A549 (cell line): ENCODE data around the gene SDC4. TPM values are rescaled to one million over a fixed set of nuclear protein-coding genes. Genes with fewer than 3 reads are reported as not detected.

Experiments
- BHLHE40 ChIP-seq: IDR thresholded peaks from 2 replicates; pipeline ENCODE4 v1.6.1; 2012; ENCODE audit warnings: low read depth, low read length, inconsistent platforms
- CBX2 ChIP-seq: fragments of 200-600 bp; sonication (generic); IDR thresholded peaks from 2 replicates; pipeline ENCODE4 v1.6.1; 2016; ENCODE audit warnings: low read depth, mild to moderate bottlenecking, borderline replicate concordance
- EHF ChIP-seq: fragments of 250-450 bp; sonication (Bioruptor Pico); IDR thresholded peaks from 2 replicates; pipeline ENCODE4 v1.5.0; 2020; ENCODE audit warnings: mild to moderate bottlenecking
- FOSL2 ChIP-seq, 2 experiments: fragments of 450-650 bp in 1 of 2; fragments of >200 bp in 1 of 2; sonication (Bioruptor Twin) in 1 of 2; formaldehyde crosslinking; IDR thresholded peaks; 2 replicates each; pipeline versions ENCODE4 v1.5.0 to v1.6.1; 2016 to 2020; ENCODE audit warnings: mild to moderate bottlenecking in 1 of 2, moderate library complexity in 1 of 2
- GATA3 ChIP-seq: IDR thresholded peaks from 2 replicates; pipeline ENCODE4 v1.6.1; 2012; ENCODE audit warnings: borderline replicate concordance
- HDAC2 ChIP-seq: fragments of 200-600 bp; sonication (generic); IDR thresholded peaks from 2 replicates; pipeline ENCODE4 v1.6.1; 2016
- HOXB13 ChIP-seq: fragments of 250-450 bp; sonication (Bioruptor Pico); IDR thresholded peaks from 2 replicates; pipeline ENCODE4 v1.5.0; 2020; ENCODE audit warnings: low read depth, mild to moderate bottlenecking, moderate library complexity
- HOXB5 ChIP-seq: fragments of 250-450 bp; sonication (Bioruptor Pico); IDR thresholded peaks from 2 replicates; pipeline ENCODE4 v1.5.0; 2020; ENCODE audit warnings: mild to moderate bottlenecking, moderate library complexity
- JUN ChIP-seq, 2 experiments: fragments of >200 bp; sonication (Bioruptor Twin); formaldehyde crosslinking; IDR thresholded peaks; 2 replicates in 1 of 2; 3 replicates in 1 of 2; pipeline ENCODE4 v1.6.1; 2016 to 2017
- JUNB ChIP-seq: fragments of >200 bp; sonication (Bioruptor Twin); formaldehyde crosslinking; IDR thresholded peaks from 2 replicates; pipeline ENCODE4 v1.6.1; 2016
- KDM5A ChIP-seq: fragments of 200-600 bp; sonication (generic); IDR thresholded peaks from 2 replicates; pipeline ENCODE4 v1.6.1; 2016; ENCODE audit warnings: antibody characterized with exemption, mild to moderate bottlenecking
- MAFK ChIP-seq: fragments of 450-650 bp; IDR thresholded peaks from 2 replicates; pipeline ENCODE4 v1.6.1; 2014; ENCODE audit not compliant: partially characterized antibody
- NFE2L2 ChIP-seq: fragments of 150-350 bp; conservative IDR thresholded peaks from 2 replicates; pipeline ENCODE4 v1.6.1; 2014; ENCODE audit warnings: low read length
- NPAS2 ChIP-seq: fragments of 250-450 bp; sonication (Bioruptor Pico); IDR thresholded peaks from 2 replicates; pipeline ENCODE4 v1.8.0; 2022; ENCODE audit warnings: mild to moderate bottlenecking, moderate library complexity, borderline replicate concordance
- NR3C1 ChIP-seq: fragments of >200 bp; sonication (Bioruptor Twin); formaldehyde crosslinking; IDR thresholded peaks from 3 replicates; pipeline ENCODE4 v1.6.1; 2017
- PHF8 ChIP-seq: fragments of 200-600 bp; sonication (generic); IDR thresholded peaks from 2 replicates; pipeline ENCODE4 v1.6.1; 2016; ENCODE audit warnings: low read depth, mild to moderate bottlenecking, antibody characterized with exemption, moderate library complexity, borderline replicate concordance
- POLR2A ChIP-seq: IDR thresholded peaks from 2 replicates; pipeline ENCODE4 v1.6.1; 2012; ENCODE audit warnings: mild to moderate bottlenecking, low read length
- POLR2AphosphoS2 ChIP-seq: conservative IDR thresholded peaks from 2 replicates; pipeline ENCODE4 v1.6.1; 2012; ENCODE audit warnings: low read length, improper control_type of control experiment, inconsistent platforms
- RARB ChIP-seq: fragments of 250-450 bp; sonication (Bioruptor Pico); IDR thresholded peaks from 2 replicates; pipeline ENCODE4 v1.8.0; 2021; ENCODE audit warnings: mild to moderate bottlenecking, moderate library complexity
- RCOR1 ChIP-seq: fragments of 150-350 bp; IDR thresholded peaks from 2 replicates; pipeline ENCODE4 v1.6.1; 2014; ENCODE audit warnings: antibody characterized with exemption, low read length, low read depth
- SMC3 ChIP-seq: fragments of >200 bp; sonication (Bioruptor Twin); formaldehyde crosslinking; IDR thresholded peaks from 3 replicates; pipeline ENCODE4 v1.6.1; 2018; ENCODE audit warnings: inconsistent platforms
- TFCP2L1 ChIP-seq: fragments of 250-450 bp; sonication (Bioruptor Pico); IDR thresholded peaks from 2 replicates; pipeline ENCODE4 v1.5.0; 2021; ENCODE audit warnings: mild to moderate bottlenecking
- TP53 ChIP-seq: fragments of 250-450 bp; sonication (Bioruptor Pico); IDR thresholded peaks from 2 replicates; pipeline ENCODE4 v1.5.0; 2021; ENCODE audit warnings: mild to moderate bottlenecking, moderate library complexity
- ZC3H11A ChIP-seq: fragments of 450-650 bp; IDR thresholded peaks from 2 replicates; pipeline ENCODE4 v1.6.1; 2014; ENCODE audit warnings: antibody characterized with exemption, mild to moderate bottlenecking
- ZFP36 ChIP-seq: fragments of 450-650 bp; IDR thresholded peaks from 2 replicates; pipeline ENCODE4 v1.6.1; 2014; ENCODE audit warnings: borderline replicate concordance; ENCODE audit not compliant: partially characterized antibody
- ZNF302 ChIP-seq: fragments of 250-450 bp; sonication (Bioruptor Pico); IDR thresholded peaks from 2 replicates; pipeline ENCODE4 v1.9.0; 2021; ENCODE audit warnings: inconsistent platforms, mild to moderate bottlenecking, moderate library complexity
- polyA plus RNA-seq, 4 experiments: library from polyadenylated mRNA; depleted of rRNA in 3 of 4; stranded (reverse); fragments of >200 nt; fragmentation: RNase III in 1 of 4; extraction: RNeasy Plus Mini Kit Qiagen cat#74134 plus additional on column Dnase treatment in 1 of 4; gene quantifications; 2 replicates in 3 of 4; 3 replicates in 1 of 4; pipeline ENCODE4 v1.2.3, GENCODE V29; 2011 to 2017
- TF ChIP-seq, protein P1 (sequence below): fragments of 200-600 bp; sonication (generic); IDR thresholded peaks from 2 replicates; pipeline ENCODE4 v1.6.1; 2016; ENCODE audit warnings: antibody characterized with exemption, mild to moderate bottlenecking, moderate library complexity
- TF ChIP-seq, protein P2 (sequence below): fragments of >200 bp; sonication (Bioruptor Twin); formaldehyde crosslinking; IDR thresholded peaks from 2 replicates; pipeline ENCODE4 v1.6.1; 2016
- TF ChIP-seq, protein P3 (sequence below): fragments of >200 bp; sonication (Bioruptor Twin); formaldehyde crosslinking; IDR thresholded peaks from 3 replicates; pipeline ENCODE4 v1.5.1; 2016
- TF ChIP-seq, protein P4 (sequence below): IDR thresholded peaks from 2 replicates; pipeline ENCODE4 v1.6.1; 2012

SDC4 gene
- polyA plus RNA-seq, 2 of the 4 experiments (the other 2 are of a cell fraction) = 27.4 to 35.6 TPM

DNA sequence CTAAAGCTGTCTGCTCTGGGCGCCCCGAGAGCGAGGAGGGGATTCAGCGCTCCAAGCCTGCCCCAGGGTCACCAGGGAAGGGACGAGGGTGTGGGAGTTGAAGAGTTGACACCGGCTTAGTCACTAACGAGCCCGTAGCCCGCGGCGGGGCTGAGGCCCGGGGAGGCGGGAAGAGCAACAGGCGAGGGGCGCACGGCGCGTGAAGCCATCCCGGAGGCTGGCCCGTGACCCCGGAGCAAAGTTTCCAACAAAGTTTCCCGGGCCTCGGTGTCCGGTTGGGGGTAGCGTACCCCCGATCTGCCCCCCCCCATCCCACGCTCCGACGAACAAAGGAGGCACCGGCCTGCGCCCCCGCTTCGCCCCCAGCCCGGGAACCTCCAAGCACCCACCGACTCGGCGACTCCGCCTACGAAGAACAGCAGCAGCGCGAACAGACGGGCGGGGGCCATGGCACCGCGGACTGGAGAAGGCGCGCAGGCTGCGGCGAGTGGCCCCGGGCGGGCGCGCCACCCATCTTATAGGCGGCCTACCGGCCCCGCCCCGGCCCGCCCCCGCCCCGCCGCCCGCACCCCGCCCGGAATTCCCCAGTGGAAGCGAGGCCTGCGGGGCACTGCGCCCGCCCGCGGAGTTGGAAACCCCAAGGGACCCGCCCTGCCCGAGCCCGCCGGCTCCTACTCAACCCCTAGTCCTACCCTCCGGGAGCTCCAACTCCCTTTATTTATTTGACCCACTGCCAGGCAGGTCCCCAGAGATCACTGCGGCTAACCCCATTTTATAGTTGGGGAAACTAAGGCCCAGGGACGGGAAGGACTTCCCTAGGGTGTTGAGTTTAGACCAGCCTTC is at the start of gene SDC4 (continued):
- TF ChIP-seq, protein P1, sequence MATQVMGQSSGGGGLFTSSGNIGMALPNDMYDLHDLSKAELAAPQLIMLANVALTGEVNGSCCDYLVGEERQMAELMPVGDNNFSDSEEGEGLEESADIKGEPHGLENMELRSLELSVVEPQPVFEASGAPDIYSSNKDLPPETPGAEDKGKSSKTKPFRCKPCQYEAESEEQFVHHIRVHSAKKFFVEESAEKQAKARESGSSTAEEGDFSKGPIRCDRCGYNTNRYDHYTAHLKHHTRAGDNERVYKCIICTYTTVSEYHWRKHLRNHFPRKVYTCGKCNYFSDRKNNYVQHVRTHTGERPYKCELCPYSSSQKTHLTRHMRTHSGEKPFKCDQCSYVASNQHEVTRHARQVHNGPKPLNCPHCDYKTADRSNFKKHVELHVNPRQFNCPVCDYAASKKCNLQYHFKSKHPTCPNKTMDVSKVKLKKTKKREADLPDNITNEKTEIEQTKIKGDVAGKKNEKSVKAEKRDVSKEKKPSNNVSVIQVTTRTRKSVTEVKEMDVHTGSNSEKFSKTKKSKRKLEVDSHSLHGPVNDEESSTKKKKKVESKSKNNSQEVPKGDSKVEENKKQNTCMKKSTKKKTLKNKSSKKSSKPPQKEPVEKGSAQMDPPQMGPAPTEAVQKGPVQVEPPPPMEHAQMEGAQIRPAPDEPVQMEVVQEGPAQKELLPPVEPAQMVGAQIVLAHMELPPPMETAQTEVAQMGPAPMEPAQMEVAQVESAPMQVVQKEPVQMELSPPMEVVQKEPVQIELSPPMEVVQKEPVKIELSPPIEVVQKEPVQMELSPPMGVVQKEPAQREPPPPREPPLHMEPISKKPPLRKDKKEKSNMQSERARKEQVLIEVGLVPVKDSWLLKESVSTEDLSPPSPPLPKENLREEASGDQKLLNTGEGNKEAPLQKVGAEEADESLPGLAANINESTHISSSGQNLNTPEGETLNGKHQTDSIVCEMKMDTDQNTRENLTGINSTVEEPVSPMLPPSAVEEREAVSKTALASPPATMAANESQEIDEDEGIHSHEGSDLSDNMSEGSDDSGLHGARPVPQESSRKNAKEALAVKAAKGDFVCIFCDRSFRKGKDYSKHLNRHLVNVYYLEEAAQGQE = no peak
- TF ChIP-seq RARB (CRISPR knock-in tag) (no peak), PHF8 (peak; percentile 94), ZFP36 (no peak), EHF (no peak), SMC3 (0 out of 3 replicates have a peak, but pooled peaks have one; percentile 17), FOSL2 (IDR thresholded peaks at IDR 0.05) (no peak), FOSL2 (CRISPR knock-in tag; IDR thresholded peaks at IDR 0.05) (no peak), KDM5A (no peak), BHLHE40 (no peak), TP53 (CRISPR knock-in tag) (no peak), POLR2A (peak; percentile 99), HOXB13 (CRISPR knock-in tag) (no peak), POLR2AphosphoS2 (no peak), NPAS2 (CRISPR knock-in tag) (no peak), MAFK (no peak), JUN (IDR thresholded peaks at IDR 0.05) (peak; percentile 67 to 95; a peak in 4 of 5 replicates), ZC3H11A (no peak), TFCP2L1 (CRISPR knock-in tag) (no peak), GATA3 (no peak), NFE2L2 (no peak), NR3C1 (no peak), CBX2 (no peak), RCOR1 (no peak), HDAC2 (0 out of 2 replicates have a peak, but pooled peaks have one; percentile 62), HOXB5 (CRISPR knock-in tag) (no peak), JUNB (no peak), ZNF302 (CRISPR knock-in tag) (no peak)
- TF ChIP-seq, protein P2, sequence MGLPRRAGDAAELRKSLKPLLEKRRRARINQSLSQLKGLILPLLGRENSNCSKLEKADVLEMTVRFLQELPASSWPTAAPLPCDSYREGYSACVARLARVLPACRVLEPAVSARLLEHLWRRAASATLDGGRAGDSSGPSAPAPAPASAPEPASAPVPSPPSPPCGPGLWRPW = no peak
- TF ChIP-seq, protein P3, sequence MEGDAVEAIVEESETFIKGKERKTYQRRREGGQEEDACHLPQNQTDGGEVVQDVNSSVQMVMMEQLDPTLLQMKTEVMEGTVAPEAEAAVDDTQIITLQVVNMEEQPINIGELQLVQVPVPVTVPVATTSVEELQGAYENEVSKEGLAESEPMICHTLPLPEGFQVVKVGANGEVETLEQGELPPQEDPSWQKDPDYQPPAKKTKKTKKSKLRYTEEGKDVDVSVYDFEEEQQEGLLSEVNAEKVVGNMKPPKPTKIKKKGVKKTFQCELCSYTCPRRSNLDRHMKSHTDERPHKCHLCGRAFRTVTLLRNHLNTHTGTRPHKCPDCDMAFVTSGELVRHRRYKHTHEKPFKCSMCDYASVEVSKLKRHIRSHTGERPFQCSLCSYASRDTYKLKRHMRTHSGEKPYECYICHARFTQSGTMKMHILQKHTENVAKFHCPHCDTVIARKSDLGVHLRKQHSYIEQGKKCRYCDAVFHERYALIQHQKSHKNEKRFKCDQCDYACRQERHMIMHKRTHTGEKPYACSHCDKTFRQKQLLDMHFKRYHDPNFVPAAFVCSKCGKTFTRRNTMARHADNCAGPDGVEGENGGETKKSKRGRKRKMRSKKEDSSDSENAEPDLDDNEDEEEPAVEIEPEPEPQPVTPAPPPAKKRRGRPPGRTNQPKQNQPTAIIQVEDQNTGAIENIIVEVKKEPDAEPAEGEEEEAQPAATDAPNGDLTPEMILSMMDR = no peak
- TF ChIP-seq, protein P4, sequence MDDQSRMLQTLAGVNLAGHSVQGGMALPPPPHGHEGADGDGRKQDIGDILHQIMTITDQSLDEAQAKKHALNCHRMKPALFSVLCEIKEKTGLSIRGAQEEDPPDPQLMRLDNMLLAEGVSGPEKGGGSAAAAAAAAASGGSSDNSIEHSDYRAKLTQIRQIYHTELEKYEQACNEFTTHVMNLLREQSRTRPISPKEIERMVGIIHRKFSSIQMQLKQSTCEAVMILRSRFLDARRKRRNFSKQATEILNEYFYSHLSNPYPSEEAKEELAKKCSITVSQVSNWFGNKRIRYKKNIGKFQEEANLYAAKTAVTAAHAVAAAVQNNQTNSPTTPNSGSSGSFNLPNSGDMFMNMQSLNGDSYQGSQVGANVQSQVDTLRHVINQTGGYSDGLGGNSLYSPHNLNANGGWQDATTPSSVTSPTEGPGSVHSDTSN = no peak
